Esophagus muscularis mucosa (tissue), 4 donors: ENCODE data around the gene WDR48. TPM values are rescaled to one million over a fixed set of nuclear protein-coding genes. Genes with fewer than 3 reads are reported as not detected.

Experiments used
- DNase-seq: peaks from one replicate; pipeline ENCODE4 v3.0.0-alpha.2; 2017; ENCODE audit errors: extremely low spot score
- H3K27ac ChIP-seq, 4 donors: fragments of 200-600 bp; sonication (generic); replicated peaks in 1 of 4; 1 replicate in 3 of 4; 2 replicates in 1 of 4; pipeline ENCODE4 v1.5.1; 2016 to 2019; ENCODE audit warnings: mild to moderate bottlenecking in 1 of 4
- H3K27me3 ChIP-seq, 4 donors: fragments of 200-600 bp; sonication (generic); one replicate each; pipeline versions ENCODE4 v1.5.1 to v1.6.0; 2016 to 2019
- H3K36me3 ChIP-seq, 4 donors: fragments of 200-600 bp; sonication (generic); one replicate each; pipeline ENCODE4 v1.5.1; 2016 to 2019
- H3K4me1 ChIP-seq, 4 donors: fragments of 200-600 bp; sonication (generic); one replicate each; pipeline ENCODE4 v1.5.1; 2016 to 2019
- H3K4me3 ChIP-seq, 4 donors: fragments of 200-600 bp; sonication (generic); 1 replicate in 2 of 4; 2 replicates in 2 of 4; pipeline ENCODE4 v1.5.1; 2016 to 2019; ENCODE audit warnings: mild to moderate bottlenecking in 4 of 4, moderate library complexity in 1 of 4
- H3K9me3 ChIP-seq, 4 donors: fragments of 200-600 bp; sonication (generic); 1 replicate in 3 of 4; 2 replicates in 1 of 4; pipeline ENCODE4 v1.5.1; 2016 to 2019
- EP300 ChIP-seq: sonication (generic); formaldehyde crosslinking; IDR thresholded peaks from one replicate; pipeline ENCODE4 v1.6.1; 2017; ENCODE audit warnings: antibody characterized with exemption
- POLR2A ChIP-seq: fragments of 450-650 bp; IDR thresholded peaks from one replicate; pipeline ENCODE4 v1.6.1; 2017; ENCODE audit warnings: antibody characterized with exemption, moderate library complexity, mild to moderate bottlenecking, low read depth
- POLR2AphosphoS5 ChIP-seq, 2 donors: sonication (generic); formaldehyde crosslinking; IDR thresholded peaks; one replicate each; pipeline ENCODE4 v1.6.1; 2017; ENCODE audit warnings: antibody characterized with exemption in 2 of 2
- WGBS: methylation state at CpG from one replicate; pipeline ENCODE4 v1.1.5; 2018; 5-methylcytosine and 5-hydroxymethylcytosine counted together
- intact Hi-C: fragments of 100-400 bp; cut with DNase I; formaldehyde crosslinking; loops from one replicate; pipeline ENCODE4 v1.15.1; 2023
- total RNA-seq, 4 donors: library from RNA; depleted of rRNA; stranded (reverse); fragments of >200 nt; gene quantifications; one replicate each; pipeline versions ENCODE4 v1.1.0 to v1.2.1, GENCODE V29; 2016
- TF ChIP-seq, protein P1 (sequence below), 3 experiments: fragments of 200-600 bp in 2 of 3; fragments of 450-650 bp in 1 of 3; sonication (generic) in 2 of 3; IDR thresholded peaks; one replicate each; pipeline ENCODE4 v1.5.1; 2017 to 2019; ENCODE audit warnings: antibody characterized with exemption in 3 of 3, mild to moderate bottlenecking in 2 of 3, moderate library complexity in 1 of 3

WDR48 gene
- total RNA-seq, 4 donors from 2014 or later: 25.9 to 40.0 (median 29.8) TPM

- H3K4me3 ChIP-seq: peak overlapping the region; percentile 70 to 98 (median 89)
- intact Hi-C loops: loop anchor here (5.0 kb wide), 1 partner anchor 54 kb away; the partner anchor contains the start of genes SCN11A and WDR48
- no peaks in the 10 kb centered on the region for H3K9me3 ChIP-seq
- no peak for DNase-seq
- peak overlapping the region; percentile 92 to 97 (median 96) for H3K27ac ChIP-seq
- no peaks in the 10 kb centered on the region for H3K27me3 ChIP-seq
- peaks cover 0 to 16% (median 14%) of the 10 kb centered on the region in 4 donors for H3K36me3 ChIP-seq
- TF ChIP-seq POLR2AphosphoS5 (IDR thresholded peaks at IDR 0.05) (no peak), EP300 (no peak), POLR2A (no peak)
- TF ChIP-seq, protein P1, sequence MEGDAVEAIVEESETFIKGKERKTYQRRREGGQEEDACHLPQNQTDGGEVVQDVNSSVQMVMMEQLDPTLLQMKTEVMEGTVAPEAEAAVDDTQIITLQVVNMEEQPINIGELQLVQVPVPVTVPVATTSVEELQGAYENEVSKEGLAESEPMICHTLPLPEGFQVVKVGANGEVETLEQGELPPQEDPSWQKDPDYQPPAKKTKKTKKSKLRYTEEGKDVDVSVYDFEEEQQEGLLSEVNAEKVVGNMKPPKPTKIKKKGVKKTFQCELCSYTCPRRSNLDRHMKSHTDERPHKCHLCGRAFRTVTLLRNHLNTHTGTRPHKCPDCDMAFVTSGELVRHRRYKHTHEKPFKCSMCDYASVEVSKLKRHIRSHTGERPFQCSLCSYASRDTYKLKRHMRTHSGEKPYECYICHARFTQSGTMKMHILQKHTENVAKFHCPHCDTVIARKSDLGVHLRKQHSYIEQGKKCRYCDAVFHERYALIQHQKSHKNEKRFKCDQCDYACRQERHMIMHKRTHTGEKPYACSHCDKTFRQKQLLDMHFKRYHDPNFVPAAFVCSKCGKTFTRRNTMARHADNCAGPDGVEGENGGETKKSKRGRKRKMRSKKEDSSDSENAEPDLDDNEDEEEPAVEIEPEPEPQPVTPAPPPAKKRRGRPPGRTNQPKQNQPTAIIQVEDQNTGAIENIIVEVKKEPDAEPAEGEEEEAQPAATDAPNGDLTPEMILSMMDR (IDR thresholded peaks at IDR 0.05): no peak
- 7% methylated on average over 15 of the region's 16 CpGs for WGBS
- H3K4me1 ChIP-seq: peaks cover 51 to 67% (median 64%) of the 10 kb centered on the region in 4 donors
Observed at GRCh38 chr3:39106281-39106811, 54.5 kb downstream of the WDR48 start.

- H3K9me3 ChIP-seq: no peaks in the 10 kb centered on the region
- TF ChIP-seq POLR2AphosphoS5 (IDR thresholded peaks at IDR 0.05): no peak
- TF ChIP-seq, protein P1 (IDR thresholded peaks at IDR 0.05): peak in 1 of 3 experiments; percentile 6
- peaks cover 0 to 20% (median 12%) of the 10 kb centered on the region in 4 donors for H3K36me3 ChIP-seq
- WGBS: 0% methylated on average over 29 of the region's 55 CpGs
- H3K4me1 ChIP-seq: peaks cover 49 to 62% (median 58%) of the 10 kb centered on the region in 4 donors
- no peaks in the 10 kb centered on the region for H3K27me3 ChIP-seq
- intact Hi-C loops: loop anchor here (5.0 kb wide), 1 partner anchor 55 kb away; the partner anchor contains the start of genes SCN11A and WDR48
- H3K27ac ChIP-seq: peak overlapping the region; percentile 92 to 97 (median 96)
- peak overlapping the region; percentile 70 to 98 (median 89) for H3K4me3 ChIP-seq
- DNase-seq: no peak
Observed at GRCh38 chr3:39106851-39107387, 55.1 kb downstream of the WDR48 start.

DNA sequence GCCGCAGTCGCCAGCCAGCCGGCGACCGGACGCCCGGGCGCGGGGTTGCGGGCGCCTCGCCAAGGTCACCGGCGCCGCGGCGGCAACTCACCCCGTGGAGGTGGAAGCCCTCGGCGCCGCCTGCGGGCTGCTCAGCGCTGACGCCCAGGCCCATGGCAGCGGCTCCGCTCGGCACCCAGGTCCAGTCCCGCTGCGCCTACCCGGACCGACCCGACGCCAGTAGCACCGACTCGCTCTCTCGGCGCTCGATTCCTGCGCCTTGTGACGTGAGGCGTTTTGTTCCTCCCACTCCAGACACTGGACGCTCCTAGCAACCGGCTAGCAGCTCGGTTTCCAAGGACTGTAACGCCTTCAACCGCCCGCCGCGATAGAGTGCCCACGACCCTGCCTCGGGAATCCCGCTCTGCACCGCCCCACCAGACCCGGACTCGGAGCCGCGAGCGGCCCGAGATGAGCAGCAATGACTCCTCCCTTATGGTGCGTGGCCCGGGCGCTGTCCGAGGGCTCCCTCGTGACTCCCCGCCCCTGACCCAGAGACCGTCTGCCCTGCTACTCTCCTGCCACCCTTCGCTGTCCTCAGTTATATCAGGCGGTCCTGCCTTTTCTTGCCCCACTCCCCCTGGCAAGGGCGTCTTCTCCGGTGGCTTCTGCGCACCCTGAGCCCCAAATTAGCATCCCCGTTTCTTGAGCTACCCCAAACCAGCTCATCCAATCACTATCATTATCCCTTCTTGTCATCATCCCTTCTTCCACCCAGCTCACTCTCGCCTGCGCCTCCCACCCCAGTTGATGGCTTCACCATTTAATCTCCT, 55.8 kb downstream of the WDR48 start, which contains the start of the genes GORASP1 and TTC21A:
Gene GORASP1, minus strand, starts transcription at position 240 of the 812 bp plus-strand sequence. Its CDS starts 86 bp downstream, at position 154.
Gene TTC21A, plus strand, starts transcription at position 293 of the 812 bp plus-strand sequence. Its CDS starts 158 bp downstream, at position 451.
- no peaks in the 10 kb centered on the region for H3K9me3 ChIP-seq
- peak within 1 kb of the TSS; percentile 70 to 98 (median 89) for H3K4me3 ChIP-seq
- TF ChIP-seq POLR2A: peak; percentile 77
- no peak for TF ChIP-seq EP300
- TF ChIP-seq, protein P1 (IDR thresholded peaks at IDR 0.05): no peak
- peak; percentile 94 to 97 for TF ChIP-seq POLR2AphosphoS5 (IDR thresholded peaks at IDR 0.05)
- H3K4me1 ChIP-seq: peaks cover 47 to 56% (median 53%) of the 10 kb centered on the region in 4 donors
- no peak for DNase-seq
- peaks cover 0 to 21% (median 9%) of the 10 kb centered on the region in 4 donors for H3K36me3 ChIP-seq
- intact Hi-C loops: loop anchor here (5.0 kb wide), 1 partner anchor 55 kb away; the partner anchor contains the start of genes SCN11A and WDR48
- under 1% methylated on average over 33 of the region's 74 CpGs for WGBS
- H3K27me3 ChIP-seq: no peaks in the 10 kb centered on the region
- peak within 1 kb of the TSS; percentile 92 to 97 (median 96) for H3K27ac ChIP-seq

DNA sequence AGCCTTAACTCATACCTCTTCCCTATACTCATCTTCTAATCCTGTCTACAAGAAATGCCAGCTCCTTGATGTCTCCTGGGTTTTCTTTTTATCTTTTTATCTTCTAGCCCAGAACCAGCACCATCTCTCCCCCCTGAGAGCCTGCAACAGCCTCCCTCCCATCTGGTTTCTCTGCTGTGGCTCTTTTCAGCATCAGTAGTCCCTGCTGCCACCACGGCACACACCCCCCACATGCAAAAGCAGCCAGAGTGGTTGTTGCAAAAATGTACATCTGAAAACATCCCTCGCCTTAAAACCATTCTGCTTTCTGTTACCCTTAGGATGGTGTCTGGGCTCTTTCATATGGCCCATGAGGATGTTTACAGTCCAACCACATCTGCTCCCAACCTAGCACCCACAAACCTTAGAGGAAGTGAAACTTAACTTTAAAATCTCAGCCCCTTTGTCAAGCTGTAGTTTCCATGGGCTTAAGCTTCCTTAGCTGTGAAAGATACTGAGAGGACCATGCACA, 56.4 kb downstream of the WDR48 start:
- no peak for TF ChIP-seq POLR2A
- no peak for TF ChIP-seq POLR2AphosphoS5 (IDR thresholded peaks at IDR 0.05)
- no peak for TF ChIP-seq EP300
- TF ChIP-seq, protein P1 (IDR thresholded peaks at IDR 0.05): no peak
- no peak for DNase-seq
- intact Hi-C loops: loop anchor here (5.0 kb wide), 1 partner anchor 56 kb away; the partner anchor contains the start of genes SCN11A and WDR48
- Histone ChIP-seq H3K9me3 (no peaks in the 10 kb centered on the region), H3K36me3 (peaks cover 0 to 20% (median 8%) of the 10 kb centered on the region in 4 donors), H3K4me3 (peak overlapping the region; percentile 70 to 98 (median 89)), H3K27ac (peak overlapping the region; percentile 92 to 97 (median 96)), H3K4me1 (peaks cover 41 to 49% (median 46%) of the 10 kb centered on the region in 4 donors), H3K27me3 (no peaks in the 10 kb centered on the region)
- WGBS: 38% methylated on average over 2 of the region's 2 CpGs
